ENCODE results near the gene FLT1.

The FLT1 gene

GRCh38 chr13:28346154-28346553 is 148.8 kb downstream of the FLT1 start:
- ChIA-PET POLR2A (no interaction called here), CTCF (no interaction called here)
- TF ChIP-seq BHLHE40 (IDR thresholded peaks at IDR 0.05; ENCODE audit: borderline replicate concordance), result no peak
- TF ChIP-seq SP1 (IDR thresholded peaks at IDR 0.05), result no peak
- TF ChIP-seq LEF1 (IDR thresholded peaks at IDR 0.05; ENCODE audit: borderline replicate concordance), result no peak
- TF ChIP-seq FOXA1 (IDR thresholded peaks at IDR 0.05), result no peak
- no peak for TF ChIP-seq ELF4 (IDR thresholded peaks at IDR 0.05)
- DNase-seq (ENCODE audit: extremely low spot score), result no peak

GRCh38 chr13:28344163-28344562 is 150.8 kb downstream of the FLT1 start:
- ChIA-PET POLR2A (no interaction called here), CTCF (no interaction called here)
- no peak for DNase-seq (ENCODE audit: extremely low spot score)
- no peak for TF ChIP-seq FOXA1 (IDR thresholded peaks at IDR 0.05)
- TF ChIP-seq, protein P1, sequence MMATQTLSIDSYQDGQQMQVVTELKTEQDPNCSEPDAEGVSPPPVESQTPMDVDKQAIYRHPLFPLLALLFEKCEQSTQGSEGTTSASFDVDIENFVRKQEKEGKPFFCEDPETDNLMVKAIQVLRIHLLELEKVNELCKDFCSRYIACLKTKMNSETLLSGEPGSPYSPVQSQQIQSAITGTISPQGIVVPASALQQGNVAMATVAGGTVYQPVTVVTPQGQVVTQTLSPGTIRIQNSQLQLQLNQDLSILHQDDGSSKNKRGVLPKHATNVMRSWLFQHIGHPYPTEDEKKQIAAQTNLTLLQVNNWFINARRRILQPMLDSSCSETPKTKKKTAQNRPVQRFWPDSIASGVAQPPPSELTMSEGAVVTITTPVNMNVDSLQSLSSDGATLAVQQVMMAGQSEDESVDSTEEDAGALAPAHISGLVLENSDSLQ (IDR thresholded peaks at IDR 0.05), result no peak
- TF ChIP-seq FOXK2 (IDR thresholded peaks at IDR 0.05), result no peak
- no peak for TF ChIP-seq LEF1 (IDR thresholded peaks at IDR 0.05; ENCODE audit: borderline replicate concordance)
- no peak for TF ChIP-seq L3MBTL2 (conservative IDR thresholded peaks at IDR 0.05)
- no peak for TF ChIP-seq SP1 (IDR thresholded peaks at IDR 0.05)
- TF ChIP-seq SUZ12 (IDR thresholded peaks at IDR 0.05), result no peak
- TF ChIP-seq CTBP1 (IDR thresholded peaks at IDR 0.05; ENCODE audit: borderline replicate concordance), result no peak

- POLR2A ChIA-PET, result no interaction called here
- DNase-seq (ENCODE audit: extremely low spot score), result no peak
- CTCF ChIA-PET, result no interaction called here
- TF ChIP-seq ELF4 (IDR thresholded peaks at IDR 0.05), result no peak
- no peak for TF ChIP-seq CTBP1 (IDR thresholded peaks at IDR 0.05; ENCODE audit: borderline replicate concordance)
- TF ChIP-seq LEF1 (IDR thresholded peaks at IDR 0.05; ENCODE audit: borderline replicate concordance), result no peak
- no peak for TF ChIP-seq ZNF384 (IDR thresholded peaks at IDR 0.05)
- no peak for TF ChIP-seq SUZ12 (IDR thresholded peaks at IDR 0.05)
- TF ChIP-seq ARNT (IDR thresholded peaks at IDR 0.05), result no peak
- no peak for TF ChIP-seq TARDBP (IDR thresholded peaks at IDR 0.05)
- TF ChIP-seq L3MBTL2 (conservative IDR thresholded peaks at IDR 0.05), result no peak
- TF ChIP-seq FOXK2 (IDR thresholded peaks at IDR 0.05), result no peak
- no peak for TF ChIP-seq FOXA1 (IDR thresholded peaks at IDR 0.05)
- no peak for TF ChIP-seq NFRKB (IDR thresholded peaks at IDR 0.05)
- no peak for TF ChIP-seq FOXM1 (IDR thresholded peaks at IDR 0.05; ENCODE audit: borderline replicate concordance)
- no peak for TF ChIP-seq BHLHE40 (IDR thresholded peaks at IDR 0.05; ENCODE audit: borderline replicate concordance)
- TF ChIP-seq SP1 (IDR thresholded peaks at IDR 0.05), result no peak
- TF ChIP-seq, protein P1 (IDR thresholded peaks at IDR 0.05), result no peak
- TF ChIP-seq HDGF (IDR thresholded peaks at IDR 0.05; ENCODE audit: borderline replicate concordance), result no peak
Measured at GRCh38 chr13:28342251-28342650, 152.7 kb downstream of the FLT1 start.

DNA sequence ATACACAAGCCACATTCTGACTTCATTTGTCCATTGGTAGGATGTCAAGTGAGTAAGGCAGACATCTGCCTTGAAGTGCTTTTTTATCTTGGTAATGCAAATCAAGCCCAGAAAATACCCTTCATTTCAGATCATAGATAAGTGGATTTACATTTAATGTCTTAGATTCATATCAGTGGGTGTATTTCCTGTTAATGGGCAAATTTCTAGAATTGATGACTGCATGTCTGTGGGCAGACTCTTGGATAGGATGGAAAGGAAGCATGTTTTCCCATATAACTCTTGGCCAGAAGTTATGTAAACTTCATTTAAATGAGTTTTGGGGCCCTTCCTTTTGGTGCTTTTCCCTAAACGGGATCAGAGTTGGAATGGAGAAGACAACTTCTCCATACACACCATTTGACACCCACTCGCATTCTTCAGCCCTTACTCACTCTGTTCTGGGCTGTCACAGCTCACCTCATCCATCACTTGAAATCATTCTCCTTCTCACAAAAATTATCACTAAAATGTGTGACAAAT is 154.6 kb downstream of the FLT1 start:
- ChIA-PET POLR2A (no interaction called here), CTCF (no interaction called here)
- TF ChIP-seq L3MBTL2 (conservative IDR thresholded peaks at IDR 0.05) (no peak), NFRKB (IDR thresholded peaks at IDR 0.05) (no peak), BHLHE40 (IDR thresholded peaks at IDR 0.05; ENCODE audit: borderline replicate concordance) (no peak), FOXK2 (IDR thresholded peaks at IDR 0.05) (no peak), ELF4 (IDR thresholded peaks at IDR 0.05) (no peak), FOXA1 (IDR thresholded peaks at IDR 0.05) (no peak), CTBP1 (IDR thresholded peaks at IDR 0.05; ENCODE audit: borderline replicate concordance) (no peak), SP1 (IDR thresholded peaks at IDR 0.05) (no peak), FOXM1 (IDR thresholded peaks at IDR 0.05; ENCODE audit: borderline replicate concordance) (no peak), LEF1 (IDR thresholded peaks at IDR 0.05; ENCODE audit: borderline replicate concordance) (no peak), ARNT (IDR thresholded peaks at IDR 0.05) (no peak), TARDBP (IDR thresholded peaks at IDR 0.05) (no peak), SUZ12 (IDR thresholded peaks at IDR 0.05) (no peak), HDGF (IDR thresholded peaks at IDR 0.05; ENCODE audit: borderline replicate concordance) (no peak), ZNF384 (IDR thresholded peaks at IDR 0.05) (no peak)
- TF ChIP-seq, protein P1 (IDR thresholded peaks at IDR 0.05), result no peak
- no peak for DNase-seq (ENCODE audit: extremely low spot score)

DNA sequence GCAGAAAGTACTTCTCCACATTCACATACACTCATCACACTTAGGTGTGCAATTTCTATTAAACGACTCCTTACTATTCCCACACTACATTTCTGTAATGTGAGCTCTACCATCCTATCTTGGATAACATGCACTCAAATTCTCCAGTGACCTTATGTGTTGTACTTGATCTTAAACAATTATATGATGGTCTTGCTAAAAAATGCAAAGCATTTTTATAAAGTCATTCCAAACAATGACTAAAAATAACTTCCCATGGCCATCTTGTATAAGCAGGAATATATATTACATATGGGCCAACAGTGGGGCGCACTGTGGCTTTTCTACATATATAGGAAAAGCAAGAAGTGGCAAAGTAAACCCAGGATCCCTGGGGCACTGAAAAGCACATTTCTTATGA is 155.5 kb downstream of the FLT1 start:
- CTCF ChIA-PET, result no interaction called here
- POLR2A ChIA-PET, result no interaction called here
- TF ChIP-seq ELF4 (IDR thresholded peaks at IDR 0.05) (no peak), HDGF (IDR thresholded peaks at IDR 0.05; ENCODE audit: borderline replicate concordance) (no peak), CTBP1 (IDR thresholded peaks at IDR 0.05; ENCODE audit: borderline replicate concordance) (no peak), FOXA1 (IDR thresholded peaks at IDR 0.05) (no peak), NFRKB (IDR thresholded peaks at IDR 0.05) (no peak), TARDBP (IDR thresholded peaks at IDR 0.05) (no peak), LEF1 (IDR thresholded peaks at IDR 0.05; ENCODE audit: borderline replicate concordance) (no peak), ARNT (IDR thresholded peaks at IDR 0.05) (no peak), SP1 (IDR thresholded peaks at IDR 0.05) (no peak), FOXM1 (IDR thresholded peaks at IDR 0.05; ENCODE audit: borderline replicate concordance) (no peak), BHLHE40 (IDR thresholded peaks at IDR 0.05; ENCODE audit: borderline replicate concordance) (no peak), SUZ12 (IDR thresholded peaks at IDR 0.05) (no peak), L3MBTL2 (conservative IDR thresholded peaks at IDR 0.05) (no peak), ZNF384 (IDR thresholded peaks at IDR 0.05) (no peak), FOXK2 (IDR thresholded peaks at IDR 0.05) (no peak)
- TF ChIP-seq, protein P1 (IDR thresholded peaks at IDR 0.05), result no peak
- no peak for DNase-seq (ENCODE audit: extremely low spot score)

- TF ChIP-seq CTBP1 (IDR thresholded peaks at IDR 0.05; ENCODE audit: borderline replicate concordance) (no peak), L3MBTL2 (conservative IDR thresholded peaks at IDR 0.05) (no peak), SP1 (IDR thresholded peaks at IDR 0.05) (no peak), ARNT (IDR thresholded peaks at IDR 0.05) (no peak), FOXA1 (IDR thresholded peaks at IDR 0.05) (no peak), TARDBP (IDR thresholded peaks at IDR 0.05) (no peak), SUZ12 (IDR thresholded peaks at IDR 0.05) (no peak), BHLHE40 (IDR thresholded peaks at IDR 0.05; ENCODE audit: borderline replicate concordance) (no peak), FOXK2 (IDR thresholded peaks at IDR 0.05) (no peak), HDGF (IDR thresholded peaks at IDR 0.05; ENCODE audit: borderline replicate concordance) (no peak), FOXM1 (IDR thresholded peaks at IDR 0.05; ENCODE audit: borderline replicate concordance) (no peak), ELF4 (IDR thresholded peaks at IDR 0.05) (no peak), LEF1 (IDR thresholded peaks at IDR 0.05; ENCODE audit: borderline replicate concordance) (no peak), NFRKB (IDR thresholded peaks at IDR 0.05) (no peak), ZNF384 (IDR thresholded peaks at IDR 0.05) (no peak)
- TF ChIP-seq, protein P1 (IDR thresholded peaks at IDR 0.05), result no peak
- POLR2A ChIA-PET, result no interaction called here
- no peak for DNase-seq (ENCODE audit: extremely low spot score)
- CTCF ChIA-PET, result no interaction called here
Measured at GRCh38 chr13:28338742-28339141, 156.2 kb downstream of the FLT1 start.
